ENCODE measurements around the gene PRPS2. TPM values are rescaled to one million over a fixed set of nuclear protein-coding genes. Genes with fewer than 3 reads are reported as not detected.
A peak's percentile ranks its signal among the peaks of the same experiment; 100 is the strongest.

Gene PRPS2
- total RNA-seq, 2 experiments from 2014 or later, result 84.5 to 94.3 TPM

DNA sequence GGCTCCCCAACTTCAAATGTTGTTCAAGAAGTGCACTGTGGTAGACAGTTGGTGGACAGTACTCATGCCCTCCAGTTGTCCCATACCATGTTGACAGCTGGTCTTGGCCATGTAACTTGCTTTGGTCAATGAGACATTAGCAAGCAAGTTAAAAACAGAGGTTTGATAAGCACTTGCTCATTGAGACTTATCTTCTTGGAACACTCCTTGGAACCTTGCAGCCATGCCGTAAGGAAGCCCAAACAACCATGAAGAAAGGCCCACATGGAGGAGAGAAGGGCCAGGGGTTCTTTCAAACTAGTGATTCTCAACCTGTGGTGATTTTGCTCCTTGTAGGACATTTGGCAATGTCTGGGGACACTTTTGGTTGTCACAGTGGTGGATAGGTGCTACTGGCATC, 2.6 kb upstream of the PRPS2 start:
- no peak for ATAC-seq
- peaks cover 13% of the 10 kb centered on the region for H3K27me3 Mint-ChIP-seq (ENCODE audit: low read depth)
- DNase-seq, result no peak
- peaks cover 23% of the 10 kb centered on the region for H3K4me1 Mint-ChIP-seq (ENCODE audit: low read depth)
- no peaks in the 10 kb centered on the region for H3K9me3 Mint-ChIP-seq (ENCODE audit: insufficient read depth)
- POLR2A ChIA-PET, result no interaction called here
- H3K4me3 Mint-ChIP-seq, result no peak overlapping the region
- H3K27ac Mint-ChIP-seq, result no peak overlapping the region
- CTCF ChIA-PET, result interaction anchor here (1.3 kb wide), 1 partner anchor 17 kb away, joined by 3 read pairs; no protein-coding TSS in a partner anchor
- H3K36me3 Mint-ChIP-seq (ENCODE audit: low read depth), result peaks cover 14% of the 10 kb centered on the region

DNA sequence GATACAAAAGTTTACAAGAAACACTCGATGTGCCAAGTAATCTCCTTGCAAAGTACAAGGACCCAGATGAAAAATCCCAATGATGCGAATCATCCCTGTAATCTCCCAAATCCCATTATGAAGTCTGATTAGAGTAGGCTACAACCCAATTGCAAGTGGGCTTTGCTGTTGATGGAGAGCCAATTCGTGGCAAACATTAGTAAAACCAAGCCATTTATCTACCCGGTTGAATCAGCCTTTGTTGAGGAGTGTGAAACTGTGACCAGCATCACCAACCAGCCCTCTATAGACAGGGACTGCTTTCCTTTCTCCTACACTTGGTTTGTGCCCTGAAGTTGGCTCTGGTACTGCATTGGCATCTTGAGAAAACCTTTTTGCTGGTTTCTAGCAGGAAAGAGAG, 1.2 kb upstream of the PRPS2 start:
- Mint-ChIP-seq H3K4me3 (no peak overlapping the region), H3K36me3 (ENCODE audit: low read depth) (peaks cover 26% of the 10 kb centered on the region), H3K4me1 (ENCODE audit: low read depth) (peaks cover 32% of the 10 kb centered on the region), H3K27ac (no peak overlapping the region), H3K9me3 (ENCODE audit: insufficient read depth) (no peaks in the 10 kb centered on the region), H3K27me3 (ENCODE audit: low read depth) (peaks cover 13% of the 10 kb centered on the region)
- POLR2A ChIA-PET, result no interaction called here
- DNase-seq, result no peak
- CTCF ChIA-PET, result interaction anchor here (1.2 to 1.3 kb wide), 2 partner anchors 18 to 104 kb away, joined by 3 read pairs; no protein-coding TSS in a partner anchor
- ATAC-seq, result no peak

DNA sequence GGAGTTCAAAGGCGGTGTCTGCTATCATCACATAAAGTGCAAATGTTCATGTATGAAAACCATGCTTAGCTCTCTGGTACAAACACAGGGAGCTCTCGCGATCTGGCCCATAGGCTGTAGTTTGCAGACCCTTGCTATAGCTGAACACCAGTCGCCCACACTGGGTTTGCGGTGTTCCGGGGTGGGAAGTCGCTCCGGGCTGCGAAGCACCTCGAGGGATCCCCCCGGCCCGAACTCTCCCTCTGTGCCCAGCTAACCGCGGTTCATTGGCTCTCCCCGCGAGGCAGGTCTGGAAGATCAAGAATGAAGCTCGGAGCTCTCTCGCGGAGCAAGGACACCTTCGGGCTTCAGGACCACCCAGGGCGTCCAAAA, 341 bp upstream of the PRPS2 start:
- peaks cover 10% of the 10 kb centered on the region for H3K27me3 Mint-ChIP-seq (ENCODE audit: low read depth)
- peak overlapping the region; percentile 81 for H3K4me3 Mint-ChIP-seq
- POLR2A ChIA-PET, result no interaction called here
- ATAC-seq, result peak; percentile 32
- CTCF ChIA-PET, result interaction anchor here (0.9 to 4.4 kb wide), 3 partner anchors 20 to 156 kb away, joined by 4 to 48 read pairs (median 4); no protein-coding TSS in a partner anchor
- peaks cover 38% of the 10 kb centered on the region for H3K4me1 Mint-ChIP-seq (ENCODE audit: low read depth)
- DNase-seq, result no peak
- no peaks in the 10 kb centered on the region for H3K9me3 Mint-ChIP-seq (ENCODE audit: insufficient read depth)
- H3K36me3 Mint-ChIP-seq (ENCODE audit: low read depth), result peaks cover 32% of the 10 kb centered on the region
- peak overlapping the region; percentile 87 for H3K27ac Mint-ChIP-seq

DNA sequence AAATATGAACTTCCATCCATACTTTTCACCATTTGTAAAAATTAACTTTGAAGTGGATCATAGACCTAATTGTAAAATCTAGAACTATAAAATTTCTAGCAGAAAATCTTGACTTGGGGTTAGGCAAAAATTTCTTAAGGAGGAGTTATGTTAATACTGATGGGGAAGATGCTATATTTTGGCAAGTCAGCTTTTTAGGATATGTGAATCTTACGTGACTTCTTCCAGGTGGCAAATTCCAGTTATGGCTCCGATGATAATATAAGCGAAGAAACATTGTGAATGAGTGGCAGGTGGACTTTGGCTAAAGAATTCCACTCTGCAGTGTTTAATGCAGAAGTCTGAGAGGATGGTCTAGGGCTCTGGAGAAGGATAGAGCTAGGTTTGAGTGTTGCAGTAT, 1.5 kb downstream of the PRPS2 start:
- peak overlapping the region; percentile 81 for H3K27ac Mint-ChIP-seq
- POLR2A ChIA-PET, result no interaction called here
- CTCF ChIA-PET, result interaction anchor here (1.3 to 4.4 kb wide), 2 partner anchors 10 to 22 kb away, joined by 6 to 48 read pairs; no protein-coding TSS in a partner anchor
- peaks cover 9% of the 10 kb centered on the region for H3K27me3 Mint-ChIP-seq (ENCODE audit: low read depth)
- H3K4me3 Mint-ChIP-seq, result peak overlapping the region; percentile 82
- no peaks in the 10 kb centered on the region for H3K9me3 Mint-ChIP-seq (ENCODE audit: insufficient read depth)
- DNase-seq (no peak), ATAC-seq (no peak)
- H3K4me1 Mint-ChIP-seq (ENCODE audit: low read depth), result peaks cover 38% of the 10 kb centered on the region
- peaks cover 37% of the 10 kb centered on the region for H3K36me3 Mint-ChIP-seq (ENCODE audit: low read depth)

DNA sequence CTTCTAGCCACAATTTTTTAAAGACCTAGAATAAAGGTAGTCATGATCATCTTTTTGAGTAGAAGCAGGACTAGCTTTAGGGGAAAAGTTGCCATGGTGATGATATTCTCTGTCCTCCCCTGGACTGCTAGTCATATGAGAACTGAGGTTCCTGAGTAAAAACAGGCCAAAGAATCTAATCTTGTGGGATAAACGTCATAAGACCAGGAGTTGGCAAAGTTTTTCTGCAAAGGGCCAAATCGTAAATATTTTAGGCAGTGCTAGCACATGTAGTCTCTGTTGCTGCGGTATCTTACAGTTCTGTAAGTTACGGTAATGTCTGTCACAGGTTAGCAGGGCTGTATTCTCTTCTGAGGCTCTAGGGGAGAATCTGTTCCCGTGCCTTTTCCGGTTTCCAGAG, 3.4 kb downstream of the PRPS2 start:
- Mint-ChIP-seq H3K36me3 (ENCODE audit: low read depth) (peaks cover 44% of the 10 kb centered on the region), H3K9me3 (ENCODE audit: insufficient read depth) (no peaks in the 10 kb centered on the region), H3K4me3 (no peak overlapping the region), H3K27ac (no peak overlapping the region), H3K4me1 (ENCODE audit: low read depth) (peaks cover 38% of the 10 kb centered on the region), H3K27me3 (ENCODE audit: low read depth) (peaks cover 6% of the 10 kb centered on the region)
- DNase-seq, result no peak
- ATAC-seq, result no peak
- ChIA-PET POLR2A (no interaction called here), CTCF (interaction anchor here (1.1 to 4.4 kb wide), 3 partner anchors 20 to 106 kb away, joined by 3 to 48 read pairs (median 3); no protein-coding TSS in a partner anchor)

DNA sequence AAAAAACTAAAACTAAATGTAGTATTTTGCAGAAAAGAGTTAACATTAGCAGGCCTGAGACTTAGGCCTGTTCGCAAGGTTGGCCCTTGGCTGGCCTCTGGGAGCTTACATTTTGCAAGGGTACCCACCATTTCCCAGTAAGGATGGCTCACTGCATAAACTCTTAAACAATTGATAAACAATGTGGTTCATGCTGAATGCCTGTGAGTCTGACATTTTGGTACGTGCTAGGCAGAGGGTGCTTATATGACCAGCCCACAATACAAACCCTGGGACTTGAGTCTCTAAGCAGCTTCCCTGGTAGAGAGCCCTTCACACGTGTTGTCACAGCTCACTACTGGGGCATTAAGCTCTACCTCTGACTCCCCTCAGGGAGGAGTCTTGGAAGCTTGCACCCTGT, 7.4 kb downstream of the PRPS2 start:
- Mint-ChIP-seq H3K4me1 (ENCODE audit: low read depth) (peaks cover 35% of the 10 kb centered on the region), H3K4me3 (no peak overlapping the region), H3K36me3 (ENCODE audit: low read depth) (peaks cover 53% of the 10 kb centered on the region), H3K9me3 (ENCODE audit: insufficient read depth) (no peaks in the 10 kb centered on the region), H3K27ac (no peak overlapping the region), H3K27me3 (ENCODE audit: low read depth) (no peaks in the 10 kb centered on the region)
- CTCF ChIA-PET, result no interaction called here
- DNase-seq, result no peak
- ATAC-seq, result no peak
- POLR2A ChIA-PET, result no interaction called here

DNA sequence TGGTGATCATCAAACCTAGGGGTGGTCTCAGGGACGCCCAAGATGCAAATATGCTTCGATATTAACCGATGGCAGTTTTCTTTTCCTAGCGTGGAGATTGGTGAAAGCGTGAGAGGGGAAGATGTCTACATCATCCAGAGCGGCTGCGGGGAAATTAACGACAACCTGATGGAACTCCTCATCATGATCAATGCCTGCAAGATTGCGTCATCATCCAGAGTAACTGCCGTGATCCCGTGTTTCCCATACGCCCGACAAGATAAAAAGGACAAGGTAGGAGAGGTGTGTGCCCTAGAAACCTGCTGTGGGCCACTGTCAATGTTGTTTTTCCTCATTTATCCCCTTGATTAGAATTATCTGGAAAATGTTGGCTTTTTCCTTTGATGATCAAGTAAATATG, 7.9 kb downstream of the PRPS2 start:
- Mint-ChIP-seq H3K4me1 (ENCODE audit: low read depth) (peaks cover 31% of the 10 kb centered on the region), H3K9me3 (ENCODE audit: insufficient read depth) (no peaks in the 10 kb centered on the region), H3K4me3 (no peak overlapping the region), H3K36me3 (ENCODE audit: low read depth) (peaks cover 51% of the 10 kb centered on the region), H3K27ac (no peak overlapping the region), H3K27me3 (ENCODE audit: low read depth) (no peaks in the 10 kb centered on the region)
- DNase-seq (no peak), ATAC-seq (no peak)
- POLR2A ChIA-PET, result no interaction called here
- CTCF ChIA-PET, result no interaction called here

DNA sequence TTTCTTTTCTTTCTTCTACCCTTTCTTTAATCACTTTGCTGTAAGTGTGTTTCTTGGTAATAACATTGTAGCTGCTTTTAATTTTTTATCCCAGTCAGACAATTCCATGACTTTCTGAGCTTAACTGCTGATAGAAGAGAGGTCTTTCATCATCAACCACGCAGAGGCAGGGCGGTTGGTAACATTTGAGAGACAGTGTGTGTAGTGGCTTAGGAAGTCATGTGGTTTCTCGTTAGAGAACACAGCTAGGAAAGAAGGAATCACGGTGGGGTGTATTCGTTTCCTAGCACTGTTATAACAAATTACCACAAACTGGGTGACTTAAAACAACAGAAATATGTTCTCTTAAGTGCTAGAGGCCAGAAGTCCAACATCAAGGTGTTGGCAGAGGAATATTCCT, 11.5 kb downstream of the PRPS2 start:
- peak; percentile 64 for ATAC-seq
- H3K4me1 Mint-ChIP-seq (ENCODE audit: low read depth), result peaks cover 24% of the 10 kb centered on the region
- POLR2A ChIA-PET, result no interaction called here

DNA sequence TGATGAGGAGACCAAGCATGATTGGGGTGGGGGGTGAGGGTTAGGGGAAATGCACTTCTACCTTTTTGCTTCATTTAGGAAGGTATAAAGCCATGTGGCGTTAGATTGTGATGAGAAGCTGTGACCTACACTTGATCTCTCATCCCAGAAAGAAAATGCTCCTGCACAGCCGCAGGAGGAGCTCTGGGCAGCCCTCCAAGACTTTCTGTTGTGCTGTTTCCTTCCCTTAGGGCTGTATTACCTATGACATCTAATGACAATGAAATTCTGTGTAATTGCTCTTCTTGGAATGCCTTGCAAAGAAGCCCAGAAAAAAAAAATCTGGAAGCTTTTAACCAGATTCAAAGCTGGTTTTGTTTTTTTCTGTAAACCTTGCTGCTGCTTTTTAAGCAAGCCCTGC, 13.4 kb downstream of the PRPS2 start:
- ATAC-seq (no peak), DNase-seq (no peak)
- CTCF ChIA-PET, result interaction anchor here (2.9 kb wide), 1 partner anchor 10 kb away, joined by 16 read pairs; no protein-coding TSS in a partner anchor
- peaks cover 24% of the 10 kb centered on the region for H3K4me1 Mint-ChIP-seq (ENCODE audit: low read depth)
- POLR2A ChIA-PET, result no interaction called here
- no peak overlapping the region for H3K27ac Mint-ChIP-seq
- peaks cover 42% of the 10 kb centered on the region for H3K36me3 Mint-ChIP-seq (ENCODE audit: low read depth)
- H3K4me3 Mint-ChIP-seq, result no peak overlapping the region
- no peaks in the 10 kb centered on the region for H3K27me3 Mint-ChIP-seq (ENCODE audit: low read depth)
- H3K9me3 Mint-ChIP-seq (ENCODE audit: insufficient read depth), result no peaks in the 10 kb centered on the region

More for the DNA sequence above, 11.5 kb downstream of the PRPS2 start:
- H3K27ac Mint-ChIP-seq, result peak overlapping the region; percentile 64
- H3K4me3 Mint-ChIP-seq, result no peak overlapping the region
- no peaks in the 10 kb centered on the region for H3K27me3 Mint-ChIP-seq (ENCODE audit: low read depth)
- peaks cover 41% of the 10 kb centered on the region for H3K36me3 Mint-ChIP-seq (ENCODE audit: low read depth)
- no peaks in the 10 kb centered on the region for H3K9me3 Mint-ChIP-seq (ENCODE audit: insufficient read depth)
- DNase-seq, result no peak
- CTCF ChIA-PET, result interaction anchor here (0.9 to 3.0 kb wide), 4 partner anchors 10 to 94 kb away, joined by 3 to 13 read pairs (median 5); no protein-coding TSS in a partner anchor

DNA sequence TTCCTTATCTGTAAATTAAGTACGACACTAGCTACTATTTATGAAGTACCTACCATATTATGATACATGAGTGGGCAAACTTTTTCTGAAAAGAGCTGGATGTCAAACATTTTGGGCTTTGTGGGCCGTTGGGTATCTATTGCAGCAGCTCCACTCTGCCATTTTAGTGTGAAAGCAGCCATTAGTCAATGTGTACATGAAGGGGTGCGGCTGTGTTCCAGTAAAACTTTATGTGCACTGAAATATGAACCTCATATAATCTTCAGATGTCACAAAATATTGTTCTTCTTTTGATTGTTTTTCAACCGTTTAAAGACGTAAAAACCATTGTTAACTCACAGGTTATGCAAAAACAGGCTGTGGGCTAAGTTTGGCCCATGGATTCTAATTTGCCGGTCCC, 14.1 kb downstream of the PRPS2 start:
- H3K4me3 Mint-ChIP-seq, result no peak overlapping the region
- CTCF ChIA-PET, result interaction anchor here (2.9 kb wide), 1 partner anchor 9 kb away, joined by 16 read pairs; no protein-coding TSS in a partner anchor
- POLR2A ChIA-PET, result no interaction called here
- DNase-seq, result no peak
- peaks cover 30% of the 10 kb centered on the region for H3K4me1 Mint-ChIP-seq (ENCODE audit: low read depth)
- no peak overlapping the region for H3K27ac Mint-ChIP-seq
- H3K9me3 Mint-ChIP-seq (ENCODE audit: insufficient read depth), result no peaks in the 10 kb centered on the region
- H3K36me3 Mint-ChIP-seq (ENCODE audit: low read depth), result peaks cover 42% of the 10 kb centered on the region
- ATAC-seq, result no peak
- H3K27me3 Mint-ChIP-seq (ENCODE audit: low read depth), result no peaks in the 10 kb centered on the region

DNA sequence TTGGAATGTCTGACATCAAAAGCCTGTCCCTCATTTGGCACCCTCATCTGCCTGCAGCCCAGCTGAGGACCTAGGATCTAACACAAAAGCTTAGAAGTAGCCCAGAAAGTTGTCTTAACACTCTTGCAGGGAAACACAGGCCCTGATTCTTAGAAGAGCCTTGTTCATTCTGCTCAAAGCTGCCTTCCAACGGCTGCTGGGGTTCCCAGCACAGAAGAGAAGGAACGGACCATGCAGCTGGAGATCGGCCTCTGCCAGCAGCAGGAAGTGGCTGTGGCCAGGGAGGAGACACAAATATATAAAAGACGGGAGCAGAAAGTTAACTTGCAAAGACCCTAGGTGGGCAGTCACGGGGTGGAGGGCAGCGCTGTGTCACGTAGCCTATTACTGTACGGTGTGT, 20.4 kb downstream of the PRPS2 start:
- H3K27me3 Mint-ChIP-seq (ENCODE audit: low read depth), result no peaks in the 10 kb centered on the region
- H3K36me3 Mint-ChIP-seq (ENCODE audit: low read depth), result peaks cover 49% of the 10 kb centered on the region
- ATAC-seq, result no peak
- no peak overlapping the region for H3K4me3 Mint-ChIP-seq
- peaks cover 35% of the 10 kb centered on the region for H3K4me1 Mint-ChIP-seq (ENCODE audit: low read depth)
- H3K27ac Mint-ChIP-seq, result peak overlapping the region; percentile 64
- no peak for DNase-seq
- POLR2A ChIA-PET, result no interaction called here
- no peaks in the 10 kb centered on the region for H3K9me3 Mint-ChIP-seq (ENCODE audit: insufficient read depth)
- CTCF ChIA-PET, result interaction anchor here (1.3 kb wide), 1 partner anchor 82 kb away, joined by 6 read pairs; no protein-coding TSS in a partner anchor

DNA sequence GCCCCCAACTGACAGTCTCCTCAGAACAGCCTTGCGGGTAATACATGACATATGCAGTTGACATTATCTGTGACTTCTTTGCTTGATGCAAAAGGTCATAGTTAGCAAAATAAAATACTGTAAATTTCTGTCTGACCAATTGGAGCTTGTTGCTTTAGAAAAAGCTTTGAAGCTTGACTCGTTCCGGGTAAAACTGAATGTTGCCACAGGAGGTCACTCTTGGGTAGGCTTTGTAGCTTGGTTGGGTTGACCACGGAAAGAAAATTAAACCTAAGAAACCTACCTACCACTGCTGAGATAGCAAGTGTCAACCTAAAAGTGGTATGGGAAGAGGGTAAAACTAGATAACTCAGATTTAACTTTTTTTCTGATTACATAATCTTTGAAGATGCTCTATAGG, 23.2 kb downstream of the PRPS2 start:
- no peaks in the 10 kb centered on the region for H3K9me3 Mint-ChIP-seq (ENCODE audit: insufficient read depth)
- peaks cover 34% of the 10 kb centered on the region for H3K4me1 Mint-ChIP-seq (ENCODE audit: low read depth)
- H3K27me3 Mint-ChIP-seq (ENCODE audit: low read depth), result no peaks in the 10 kb centered on the region
- POLR2A ChIA-PET, result interaction anchor here (0.8 to 1.2 kb wide), 3 partner anchors 21 to 919 kb away, joined by 3 read pairs; no protein-coding TSS in a partner anchor
- H3K36me3 Mint-ChIP-seq (ENCODE audit: low read depth), result peaks cover 52% of the 10 kb centered on the region
- H3K4me3 Mint-ChIP-seq, result no peak overlapping the region
- DNase-seq (peak; percentile 68), ATAC-seq (peak; percentile 47)
- CTCF ChIA-PET, result interaction anchor here (0.8 to 4.1 kb wide), 25 partner anchors 9 to 832 kb away, joined by 3 to 90 read pairs (median 4); partner anchors contain the start of genes PRPS2 and TLR8
- no peak overlapping the region for H3K27ac Mint-ChIP-seq

DNA sequence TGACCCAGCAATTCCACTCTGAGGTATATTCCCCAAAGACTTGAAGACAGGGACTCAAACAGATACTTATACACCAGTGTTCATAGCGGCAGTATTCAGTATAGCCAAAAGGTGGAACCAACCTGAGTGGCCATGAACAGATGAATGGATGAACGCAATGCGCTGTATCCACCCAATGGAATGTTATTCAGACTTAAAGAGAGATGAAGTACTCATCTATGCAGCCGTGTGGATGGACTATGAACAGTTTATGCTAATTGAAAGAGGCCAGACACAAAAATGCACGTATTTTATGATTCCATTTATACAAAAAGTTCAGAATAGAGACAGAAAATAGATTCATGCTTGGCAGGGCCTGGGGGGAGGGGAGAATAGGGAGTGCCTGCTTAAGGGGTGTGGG, 26.3 kb downstream of the PRPS2 start:
- Mint-ChIP-seq H3K36me3 (ENCODE audit: low read depth) (peaks cover 51% of the 10 kb centered on the region), H3K27ac (no peak overlapping the region), H3K4me1 (ENCODE audit: low read depth) (peaks cover 11% of the 10 kb centered on the region), H3K4me3 (no peak overlapping the region), H3K9me3 (ENCODE audit: insufficient read depth) (no peaks in the 10 kb centered on the region), H3K27me3 (ENCODE audit: low read depth) (no peaks in the 10 kb centered on the region)
- ChIA-PET CTCF (no interaction called here), POLR2A (no interaction called here)
- no peak for DNase-seq
- ATAC-seq, result no peak

Measured in activated CD8-positive, alpha-beta T cell treated with anti-CD3 and anti-CD28 coated beads, Interleukin-2, amount 10 ng/mL, durations not matched to agents 7 days and 5 days (primary cell).